ENCODE measurements around the gene MCEE.

GRCh38 chr2:71155846-71156245 is 25.8 kb upstream of the MCEE start:
- TF ChIP-seq CTCF (conservative IDR thresholded peaks at IDR 0.05) = no peak
- no peak for TF ChIP-seq EZH2 (IDR thresholded peaks at IDR 0.05; ENCODE audit: low read depth)
